ENCODE measurements around the gene METAP1D. TPM values are rescaled to one million over a fixed set of nuclear protein-coding genes. Genes with fewer than 3 reads are reported as not detected.

Gene METAP1D
- total and polyA plus RNA-seq, 2 donors (not counting 3 experiments of a cell fraction or from before 2014, with no cell fraction given): 4.2 to 8.1 TPM

DNA sequence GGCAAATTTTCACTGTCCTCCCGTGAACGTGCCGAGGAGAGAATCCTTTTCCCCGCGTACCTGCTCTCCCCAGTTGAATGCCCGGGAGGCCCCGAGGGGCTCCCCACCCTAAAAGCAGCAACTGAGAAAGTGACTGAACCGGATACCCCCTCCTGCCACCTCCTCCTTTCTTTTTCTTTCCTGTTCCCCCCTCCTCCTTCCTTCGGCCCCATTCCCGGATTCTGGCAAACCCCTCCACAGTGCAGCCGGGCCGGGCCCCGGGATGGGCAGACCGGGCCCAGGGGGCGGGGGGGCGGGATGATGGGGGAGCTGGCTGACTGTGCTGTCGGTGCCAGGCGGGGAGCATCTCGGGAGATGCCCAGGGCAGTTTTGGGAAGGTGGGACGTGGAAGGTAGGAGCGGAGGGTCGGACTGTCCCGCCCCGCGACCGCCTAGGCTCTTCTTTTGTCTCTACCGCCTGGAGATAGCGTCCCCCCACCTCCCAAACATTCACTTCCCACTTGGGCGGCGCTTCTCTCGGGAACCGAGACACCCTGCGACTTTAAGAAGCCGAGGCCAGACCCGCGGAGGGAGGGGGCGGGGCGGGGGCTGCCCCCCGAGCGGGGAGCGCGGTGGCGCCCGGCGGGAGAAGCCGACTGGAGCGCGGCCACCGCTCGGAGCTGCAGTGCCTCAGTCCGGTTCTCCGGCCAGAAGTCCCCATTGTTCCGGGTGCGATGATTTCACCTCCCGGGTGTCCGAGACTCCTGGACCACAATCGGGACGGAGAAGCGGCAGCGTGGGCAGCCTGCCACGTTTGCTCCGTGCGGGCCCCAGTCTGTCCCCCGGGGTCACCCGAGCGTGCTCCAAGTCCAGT lies 94.8 kb downstream of the METAP1D start:
- intact Hi-C loops (cut with micrococcal nuclease): no loop called here

DNA sequence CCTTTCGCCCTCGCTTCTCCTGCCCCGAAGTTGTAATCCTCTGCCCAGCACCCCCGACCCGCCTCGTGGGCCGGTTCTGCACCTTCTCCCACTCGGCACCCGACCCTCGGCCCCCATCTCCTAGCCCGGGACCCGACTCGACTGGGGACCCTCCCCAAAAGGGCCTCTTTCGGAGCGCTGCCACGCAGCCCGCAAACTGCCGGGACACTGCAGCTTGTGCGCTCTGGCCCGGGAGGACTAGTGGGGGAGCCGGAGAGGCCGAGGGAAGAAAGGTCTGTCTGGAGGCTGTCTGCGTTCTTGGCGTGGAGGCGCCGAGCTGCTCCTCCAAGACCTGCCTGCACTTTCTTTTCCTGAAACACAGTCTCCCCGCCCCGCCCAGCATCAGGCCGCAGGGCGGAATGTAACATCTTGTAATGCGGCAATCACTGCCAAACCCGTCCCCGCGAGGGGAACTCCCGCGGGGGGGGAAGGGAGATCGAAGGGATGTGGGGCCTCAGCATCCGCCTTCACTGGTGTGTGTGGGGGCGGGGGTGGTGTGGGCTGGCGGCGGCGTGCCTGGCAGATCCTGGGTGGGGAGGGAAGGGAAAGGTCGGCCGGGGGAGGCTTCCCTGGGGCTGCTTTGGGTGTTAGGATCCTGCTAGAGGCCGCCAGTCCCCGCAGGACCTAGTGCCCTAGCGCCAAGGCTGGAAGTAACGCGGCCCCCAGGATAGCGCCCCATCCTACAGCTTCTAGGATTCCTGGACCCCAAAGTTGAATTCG lies 95.6 kb downstream of the METAP1D start:
- Histone ChIP-seq H3K36me3 (ENCODE audit: control insufficient read depth in 2 of 2, extremely low read depth in 1 of 2, insufficient read depth in 2 of 2, low read length in 2 of 2) (no peaks in the 10 kb centered on the region), H3K4me1 (ENCODE audit: control insufficient read depth, extremely low read depth, insufficient read depth, low read length) (peaks cover 31% of the 10 kb centered on the region), H3K79me2 (ENCODE audit: control insufficient read depth, insufficient read depth, low read length) (no peaks in the 10 kb centered on the region), H3K4me2 (ENCODE audit: insufficient read depth, low read length) (peak overlapping the region; percentile 67), H3K4me3 (replicated peaks in 1 of 3; ENCODE audit: insufficient read depth in 1 of 3, low read depth in 1 of 3, low read length in 3 of 3) (peak overlapping the region in 2 of 3 experiments; percentile 22 to 37), H3K27ac (ENCODE audit: insufficient read depth, low read depth, low read length) (no peak overlapping the region), H3K9ac (replicated peaks; ENCODE audit: extremely low read depth, insufficient read depth, low read length) (no peak overlapping the region), H3K9me1 (replicated peaks; ENCODE audit: control insufficient read depth, extremely low read depth, insufficient read depth, low read length) (no peaks in the 10 kb centered on the region), H3K27me3 (ENCODE audit: control insufficient read depth in 2 of 2, insufficient read depth in 2 of 2, low read length in 2 of 2) (peaks cover 54 to 86% of the 10 kb centered on the region in 2 experiments), H3K9me3 (replicated peaks; ENCODE audit: control insufficient read depth, insufficient read depth, low read length) (no peaks in the 10 kb centered on the region), H4K20me1 (replicated peaks; ENCODE audit: control insufficient read depth, extremely low read depth, insufficient read depth, low read length) (no peaks in the 10 kb centered on the region), H2AFZ (ENCODE audit: low read depth, low read length) (peak overlapping the region; percentile 31)
- dilution Hi-C loops (cut with MboI; ENCODE audit: extremely low pct_ligation_motif_present, low sequenced_read_pairs): no loop called here
- no TSS peak for BruUV-seq (replicated peaks)
- TF ChIP-seq EZH2 (IDR thresholded peaks at IDR 0.05; ENCODE audit: borderline replicate concordance, low read depth, low read length, severe bottlenecking) (peak; percentile 94), GATA2 (IDR thresholded peaks at IDR 0.05; ENCODE audit: insufficient read depth, insufficient read length, low read depth, low read length) (no peak)
- intact Hi-C loops (cut with micrococcal nuclease): no loop called here
- ChIA-PET POLR2A (no interaction called here), CTCF (interaction anchor here (1.0 to 1.7 kb wide), 4 partner anchors 10 to 154 kb away, joined by 3 to 12 read pairs (median 4); partner anchors contain the start of gene DLX1)
- FAIRE-seq: no peak
- DNase-seq (ENCODE audit: low read depth, low spot score): peak; percentile 37

More for the DNA sequence above, 94.8 kb downstream of the METAP1D start:
- Histone ChIP-seq H2AFZ (ENCODE audit: low read depth, low read length) (peak overlapping the region; percentile 31), H3K4me1 (ENCODE audit: control insufficient read depth, extremely low read depth, insufficient read depth, low read length) (peaks cover 30% of the 10 kb centered on the region), H4K20me1 (replicated peaks; ENCODE audit: control insufficient read depth, extremely low read depth, insufficient read depth, low read length) (no peaks in the 10 kb centered on the region), H3K9ac (replicated peaks; ENCODE audit: extremely low read depth, insufficient read depth, low read length) (no peak overlapping the region), H3K4me3 (replicated peaks in 1 of 3; ENCODE audit: insufficient read depth in 1 of 3, low read depth in 1 of 3, low read length in 3 of 3) (peak overlapping the region in 2 of 3 experiments; percentile 22 to 37), H3K9me1 (replicated peaks; ENCODE audit: control insufficient read depth, extremely low read depth, insufficient read depth, low read length) (no peaks in the 10 kb centered on the region), H3K27me3 (ENCODE audit: control insufficient read depth in 2 of 2, insufficient read depth in 2 of 2, low read length in 2 of 2) (peaks cover 55 to 86% of the 10 kb centered on the region in 2 experiments), H3K36me3 (ENCODE audit: control insufficient read depth in 2 of 2, extremely low read depth in 1 of 2, insufficient read depth in 2 of 2, low read length in 2 of 2) (no peaks in the 10 kb centered on the region), H3K27ac (ENCODE audit: insufficient read depth, low read depth, low read length) (no peak overlapping the region), H3K9me3 (replicated peaks; ENCODE audit: control insufficient read depth, insufficient read depth, low read length) (no peaks in the 10 kb centered on the region), H3K4me2 (ENCODE audit: insufficient read depth, low read length) (peak overlapping the region; percentile 65), H3K79me2 (ENCODE audit: control insufficient read depth, insufficient read depth, low read length) (no peaks in the 10 kb centered on the region)
- dilution Hi-C loops (cut with MboI; ENCODE audit: extremely low pct_ligation_motif_present, low sequenced_read_pairs): no loop called here
- ChIA-PET POLR2A (no interaction called here), CTCF (interaction anchor here (1.3 kb wide), 2 partner anchors 11 to 12 kb away, joined by 4 to 5 read pairs; no protein-coding TSS in a partner anchor)
- DNase-seq (ENCODE audit: low read depth, low spot score) (no peak), FAIRE-seq (peak; percentile 77)
- TF ChIP-seq EZH2 (IDR thresholded peaks at IDR 0.05; ENCODE audit: borderline replicate concordance, low read depth, low read length, severe bottlenecking) (peak; percentile 77), JUN (IDR thresholded peaks at IDR 0.05; ENCODE audit: borderline replicate concordance, insufficient read depth, insufficient read length, low read depth) (no peak)
- no TSS peak for BruUV-seq (replicated peaks)

Measured in endothelial cell of umbilical vein (primary cell).